NOMO-1 treated with dmso at 0.1 percent for 144 hours (cell line): ENCODE data around the gene METRN.
A peak's percentile ranks its signal among the peaks of the same experiment; 100 is the strongest.

Source experiments
- DNase-seq: peaks from one replicate; lab custom pipeline; 2025; ENCODE audit not compliant: unreplicated experiment; lab: John Stamatoyannopoulos, UW

METRN gene

DNA sequence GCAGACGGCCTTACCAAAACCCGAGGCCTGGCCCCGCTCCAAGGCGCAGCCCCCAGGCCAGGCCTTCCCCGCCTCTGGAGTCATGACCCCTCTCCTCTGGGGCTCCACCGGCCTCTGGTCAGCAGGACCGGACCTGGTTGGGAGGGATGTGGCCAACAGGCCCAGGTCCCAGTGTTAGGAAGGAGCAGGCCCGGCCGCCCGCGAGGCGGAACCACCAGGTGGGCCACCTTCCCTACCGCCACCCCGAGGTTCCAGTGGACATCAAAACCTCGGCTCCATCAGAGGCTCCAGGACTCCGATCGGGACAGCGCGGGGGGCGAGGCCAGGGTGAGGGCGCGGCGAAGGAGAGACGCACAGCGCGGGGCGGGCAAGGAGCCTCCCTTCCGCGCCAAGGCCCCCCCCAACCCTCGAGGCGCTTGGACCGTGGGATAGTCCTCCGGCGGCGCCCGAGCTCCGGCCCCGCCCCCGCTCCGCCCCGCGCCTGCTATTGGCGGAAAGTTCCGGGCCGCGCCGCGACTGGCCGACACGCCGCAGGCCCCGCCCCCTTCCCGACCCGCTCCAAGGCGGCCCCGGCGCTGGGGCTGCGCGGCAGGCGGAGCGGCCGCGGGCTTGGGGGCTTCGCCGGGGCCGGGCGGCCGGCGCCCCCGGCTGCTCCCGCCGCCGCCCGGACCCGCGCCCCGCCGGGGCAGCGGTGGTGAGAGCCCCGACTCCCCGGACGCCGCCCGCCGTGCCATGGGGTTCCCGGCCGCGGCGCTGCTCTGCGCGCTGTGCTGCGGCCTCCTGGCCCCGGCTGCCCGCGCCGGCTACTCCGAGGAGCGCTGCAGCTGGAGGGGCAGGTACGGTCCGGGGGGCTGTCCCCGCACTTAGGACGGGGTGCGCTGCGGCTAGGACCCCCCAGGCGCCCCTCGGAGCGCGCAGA, at the start of gene METRN:
Gene METRN (plus strand): TSS at position 561 of the 919 bp plus-strand sequence. CDS start 172 bp downstream, at position 733.
- DNase-seq, result peak; percentile 79

- DNase-seq, result no peak
Measured at GRCh38 chr16:666572-666971, 48.3 kb upstream of the METRN start.

- DNase-seq, result no peak
Measured at GRCh38 chr16:667113-667779, 47.7 kb upstream of the METRN start.

GRCh38 chr16:667780-668518, 47.0 kb upstream of the METRN start, which contains the start of gene RHOT2:
RHOT2 (plus strand) TSS chr16:668132; CDS start chr16:668200, 68 bp downstream.
- DNase-seq, result peak; percentile 88

DNA sequence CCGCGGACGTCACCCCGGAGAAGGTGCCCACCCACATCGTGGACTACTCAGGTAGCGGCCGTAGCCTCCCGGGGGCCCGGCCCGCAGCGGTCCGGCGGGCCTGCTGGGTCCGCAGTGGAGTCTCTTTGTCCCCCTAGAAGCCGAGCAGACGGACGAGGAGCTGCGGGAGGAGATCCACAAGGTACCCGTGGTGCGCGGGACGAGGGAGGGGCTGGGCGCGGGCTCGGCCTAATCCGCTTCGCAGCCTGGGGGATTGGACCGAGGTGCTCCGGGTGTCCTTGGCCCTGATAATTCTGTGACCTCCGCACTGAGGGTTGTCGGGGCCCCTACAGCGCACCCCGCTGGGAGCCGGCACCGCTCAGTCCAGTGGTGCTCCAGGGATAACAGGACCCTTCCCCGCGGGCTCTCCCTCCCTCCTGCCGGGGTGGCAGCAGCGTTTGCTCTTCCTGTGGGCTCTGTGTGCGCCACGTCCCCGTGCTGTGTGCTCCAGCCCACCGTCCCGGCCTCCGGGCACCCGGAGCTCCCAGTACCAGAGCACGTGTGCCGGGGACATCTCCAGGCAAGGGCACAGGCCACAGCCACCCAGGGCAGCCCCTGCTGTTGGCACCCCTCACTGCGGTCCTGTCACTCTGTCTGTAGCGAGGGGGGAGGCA, 46.3 kb upstream of the METRN start:
- no peak for DNase-seq

GRCh38 chr16:669666-670065, 45.3 kb upstream of the METRN start:
- DNase-seq, result no peak

DNA sequence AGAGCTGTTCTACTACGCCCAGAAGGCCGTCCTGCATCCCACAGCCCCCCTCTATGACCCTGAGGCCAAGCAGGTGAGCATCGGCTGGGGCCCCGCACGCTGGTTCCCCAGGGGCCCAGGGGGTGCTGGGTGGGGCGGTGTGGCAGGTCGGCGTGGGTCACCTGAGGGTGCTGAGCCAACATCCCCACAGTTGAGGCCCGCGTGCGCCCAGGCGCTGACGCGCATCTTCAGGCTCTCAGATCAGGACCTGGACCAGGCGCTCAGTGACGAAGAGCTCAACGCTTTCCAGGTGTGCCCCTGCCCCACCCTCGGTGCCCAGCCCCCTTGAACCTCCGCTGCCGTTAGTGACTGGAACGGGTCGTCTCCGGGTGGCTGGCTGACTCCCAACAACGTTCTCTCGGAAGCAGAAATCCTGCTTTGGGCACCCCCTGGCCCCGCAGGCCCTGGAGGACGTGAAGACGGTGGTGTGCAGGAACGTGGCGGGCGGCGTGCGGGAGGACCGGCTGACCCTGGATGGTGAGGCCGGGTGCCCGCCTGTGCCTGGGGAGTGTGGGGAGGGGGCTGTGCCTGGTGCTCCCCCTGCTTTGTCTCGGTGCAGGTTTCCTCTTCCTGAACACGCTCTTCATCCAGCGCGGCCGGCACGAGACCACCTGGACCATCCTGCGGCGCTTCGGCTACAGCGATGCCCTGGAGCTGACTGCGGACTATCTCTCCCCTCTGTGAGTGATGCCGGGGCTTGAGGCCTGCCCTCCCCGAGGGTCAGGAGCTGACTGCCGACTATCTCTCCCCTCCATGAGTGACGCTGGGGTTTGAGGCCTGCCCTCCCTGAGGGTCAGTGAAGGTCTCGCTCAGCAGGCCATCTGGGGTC, 44.2 kb upstream of the METRN start:
- no peak for DNase-seq

DNA sequence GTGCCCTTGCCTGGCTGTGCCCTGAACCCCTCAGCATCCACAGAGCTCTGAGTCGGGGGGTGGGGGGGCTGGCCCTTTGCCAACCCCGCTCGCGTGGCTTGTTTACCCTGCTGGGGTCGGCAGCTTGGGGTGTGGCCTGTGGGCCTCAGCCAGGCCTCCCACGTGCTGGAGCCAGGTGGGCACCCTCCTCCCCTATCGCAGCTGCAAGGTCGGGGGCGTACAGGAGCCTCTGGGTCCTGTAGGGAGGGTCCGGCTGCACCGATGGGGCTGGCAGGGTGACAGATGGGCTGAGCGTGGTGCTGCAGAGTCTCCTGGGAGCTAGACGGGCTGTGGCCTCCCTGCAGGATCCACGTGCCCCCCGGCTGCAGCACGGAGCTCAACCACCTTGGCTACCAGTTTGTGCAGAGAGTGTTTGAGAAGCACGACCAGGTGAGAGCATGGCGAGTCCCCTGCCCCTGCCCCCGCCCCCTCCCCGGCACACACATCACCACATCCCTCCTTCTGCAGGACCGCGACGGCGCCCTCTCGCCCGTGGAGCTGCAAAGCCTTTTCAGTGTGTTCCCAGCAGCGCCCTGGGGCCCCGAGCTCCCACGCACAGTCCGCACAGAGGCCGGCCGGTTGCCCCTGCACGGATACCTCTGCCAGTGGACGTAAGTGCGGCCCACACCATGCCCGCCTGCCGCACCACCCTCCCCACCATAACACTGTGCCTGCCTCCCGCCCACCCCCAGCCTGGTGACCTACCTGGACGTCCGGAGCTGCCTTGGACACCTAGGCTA, 43.4 kb upstream of the METRN start:
- no peak for DNase-seq

DNA sequence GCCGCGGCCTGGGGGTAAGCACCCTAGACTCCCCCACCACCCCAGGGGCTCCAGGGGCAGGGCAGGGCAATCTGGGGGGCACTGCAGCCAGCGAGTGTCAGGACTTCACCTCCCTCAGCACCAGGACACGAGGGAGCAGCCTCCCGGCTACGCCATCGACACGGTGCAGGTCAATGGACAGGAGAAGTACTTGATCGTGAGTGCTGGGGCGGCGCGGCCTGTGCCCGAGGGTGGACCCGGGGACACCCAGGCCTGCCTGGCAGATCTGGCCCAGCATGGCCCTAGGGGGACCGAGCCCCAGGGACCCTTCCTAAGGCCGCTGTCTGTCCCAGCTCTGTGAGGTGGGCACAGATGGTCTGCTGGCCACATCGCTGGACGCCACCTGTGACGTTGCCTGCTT, 42.5 kb upstream of the METRN start:
- no peak for DNase-seq

GRCh38 chr16:672851-673250, 42.1 kb upstream of the METRN start:
- DNase-seq, result no peak

GRCh38 chr16:673399-673991, 41.4 kb upstream of the METRN start:
- no peak for DNase-seq

DNA sequence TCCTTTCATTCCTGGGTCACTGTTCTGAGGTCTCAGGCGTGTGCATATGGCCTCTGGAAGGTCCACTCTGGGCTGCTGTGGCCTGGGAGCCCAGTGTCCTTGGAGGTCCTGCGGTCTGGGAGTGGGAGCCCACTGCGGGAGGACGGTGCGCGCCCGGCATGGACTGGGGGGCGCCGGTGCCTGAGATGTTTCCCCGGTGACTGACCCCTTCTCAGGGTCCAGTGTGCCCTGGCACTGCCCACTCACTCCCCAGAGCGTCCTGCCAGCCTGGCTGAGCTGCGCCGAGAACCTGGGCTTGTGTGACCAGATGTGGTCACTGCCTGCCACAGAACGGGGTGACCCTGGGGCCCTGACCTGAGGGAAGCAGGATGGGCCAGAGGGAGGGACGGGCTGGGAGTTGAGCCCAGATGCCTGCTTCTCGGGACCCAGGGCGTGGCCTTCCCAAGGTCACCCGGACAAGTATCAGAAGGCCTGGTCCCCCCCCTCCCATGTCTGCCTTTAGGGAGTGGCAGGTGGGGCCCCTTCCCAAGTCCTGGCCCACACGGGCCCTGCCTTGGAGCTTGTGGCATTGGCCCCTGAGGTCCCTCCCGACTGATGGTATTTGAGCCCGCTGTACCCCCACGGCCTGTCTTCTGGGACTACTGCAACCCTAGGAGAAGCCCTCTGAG, 40.6 kb upstream of the METRN start:
- no peak for DNase-seq

- DNase-seq, result peak; percentile 13
Measured at GRCh38 chr16:674968-675883, 39.7 kb upstream of the METRN start, which contains the start of gene RHBDL1. RHBDL1 (plus strand) TSS chr16:675671; CDS start chr16:675791, 120 bp downstream.

- no peak for DNase-seq
Measured at GRCh38 chr16:675884-676564, 38.9 kb upstream of the METRN start.

DNA sequence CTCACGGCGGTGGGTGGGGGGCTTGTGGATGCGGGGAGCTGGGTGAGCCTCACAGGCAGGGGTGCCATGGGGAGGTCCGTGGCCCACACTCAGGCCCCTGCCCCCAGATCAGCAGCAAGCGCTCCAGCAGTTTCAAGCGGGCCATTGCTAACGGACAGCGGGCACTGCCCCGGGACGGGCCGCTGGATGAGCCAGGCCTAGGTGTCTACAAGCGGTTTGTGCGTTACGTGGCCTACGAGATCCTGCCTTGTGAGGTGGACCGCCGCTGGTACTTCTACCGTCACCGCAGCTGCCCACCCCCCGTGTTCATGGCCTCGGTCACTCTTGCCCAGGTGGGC, 38.4 kb upstream of the METRN start:
- DNase-seq, result no peak

DNA sequence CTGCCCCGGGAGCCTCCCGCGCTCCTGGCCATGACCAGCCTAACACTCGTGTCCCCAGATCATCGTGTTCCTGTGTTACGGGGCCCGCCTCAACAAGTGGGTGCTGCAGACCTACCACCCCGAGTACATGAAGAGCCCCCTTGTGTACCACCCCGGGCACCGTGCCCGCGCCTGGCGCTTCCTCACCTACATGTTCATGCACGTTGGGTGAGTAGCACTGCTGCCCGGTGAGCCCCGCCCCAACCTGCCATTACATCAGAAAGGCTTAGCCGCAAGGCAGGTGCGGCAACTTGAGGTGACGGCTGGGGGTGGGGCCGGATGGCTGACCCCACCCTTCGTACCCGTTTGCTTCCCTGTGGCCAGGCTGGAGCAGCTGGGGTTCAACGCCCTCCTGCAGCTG, 38.0 kb upstream of the METRN start:
- no peak for DNase-seq
